Type B pancreatic cell (in vitro differentiated cells): ENCODE results near the gene FBXO30. TPM values are rescaled to one million over a fixed set of nuclear protein-coding genes. Genes with fewer than 3 reads are reported as not detected.

Source experiments
- DNase-seq: peaks from one replicate; pipeline ENCODE4 v3.0.0; 2021; ENCODE audit warnings: mixed read lengths; ENCODE audit not compliant: unreplicated experiment; ENCODE audit errors: extremely low spot score
- H3K27ac Mint-ChIP-seq: 2 replicates; pipeline ENCODE4 v1.8.0; 2021; ENCODE audit warnings: mild to moderate bottlenecking, mixed read lengths
- H3K27me3 Mint-ChIP-seq: 2 replicates; pipeline ENCODE4 v1.8.0; 2021; ENCODE audit warnings: mixed read lengths
- H3K36me3 Mint-ChIP-seq: 2 replicates; pipeline ENCODE4 v1.8.0; 2021; ENCODE audit warnings: mixed read lengths
- H3K4me1 Mint-ChIP-seq: one replicate; pipeline ENCODE4 v1.8.0; 2021; ENCODE audit warnings: mixed read lengths; ENCODE audit not compliant: unreplicated experiment
- H3K4me3 Mint-ChIP-seq: 2 replicates; pipeline ENCODE4 v1.8.0; 2021; ENCODE audit warnings: mild to moderate bottlenecking, mixed read lengths
- H3K9me3 Mint-ChIP-seq: 2 replicates; pipeline ENCODE4 v1.8.0; 2021; ENCODE audit warnings: mixed read lengths
- total RNA-seq: library from RNA; stranded (reverse); gene quantifications from 2 replicates; pipeline ENCODE4 v1.2.1, GENCODE V29; 2021; ENCODE audit warnings: low replicate concordance
- TF ChIP-seq, protein P1 (sequence below): fragments of 200-600 bp; sonication (generic); conservative IDR thresholded peaks from 2 replicates; pipeline ENCODE4 v1.5.0; 2021; ENCODE audit warnings: antibody characterized with exemption, mild to moderate bottlenecking

The FBXO30 gene
- total RNA-seq, 1 donor from 2014 or later = 11.6 TPM

- H3K9me3 Mint-ChIP-seq = no peaks in the 10 kb centered on the region
- H3K27me3 Mint-ChIP-seq = no peaks in the 10 kb centered on the region
- TF ChIP-seq, protein P1, sequence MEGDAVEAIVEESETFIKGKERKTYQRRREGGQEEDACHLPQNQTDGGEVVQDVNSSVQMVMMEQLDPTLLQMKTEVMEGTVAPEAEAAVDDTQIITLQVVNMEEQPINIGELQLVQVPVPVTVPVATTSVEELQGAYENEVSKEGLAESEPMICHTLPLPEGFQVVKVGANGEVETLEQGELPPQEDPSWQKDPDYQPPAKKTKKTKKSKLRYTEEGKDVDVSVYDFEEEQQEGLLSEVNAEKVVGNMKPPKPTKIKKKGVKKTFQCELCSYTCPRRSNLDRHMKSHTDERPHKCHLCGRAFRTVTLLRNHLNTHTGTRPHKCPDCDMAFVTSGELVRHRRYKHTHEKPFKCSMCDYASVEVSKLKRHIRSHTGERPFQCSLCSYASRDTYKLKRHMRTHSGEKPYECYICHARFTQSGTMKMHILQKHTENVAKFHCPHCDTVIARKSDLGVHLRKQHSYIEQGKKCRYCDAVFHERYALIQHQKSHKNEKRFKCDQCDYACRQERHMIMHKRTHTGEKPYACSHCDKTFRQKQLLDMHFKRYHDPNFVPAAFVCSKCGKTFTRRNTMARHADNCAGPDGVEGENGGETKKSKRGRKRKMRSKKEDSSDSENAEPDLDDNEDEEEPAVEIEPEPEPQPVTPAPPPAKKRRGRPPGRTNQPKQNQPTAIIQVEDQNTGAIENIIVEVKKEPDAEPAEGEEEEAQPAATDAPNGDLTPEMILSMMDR = no peak
- H3K4me1 Mint-ChIP-seq = no peaks in the 10 kb centered on the region
- no peak overlapping the region for H3K27ac Mint-ChIP-seq
- H3K4me3 Mint-ChIP-seq = no peak overlapping the region
- H3K36me3 Mint-ChIP-seq = no peaks in the 10 kb centered on the region
- no peak for DNase-seq
These were observed 14.5 kb upstream of the FBXO30 start for GRCh38 chr6:145829102-145829501.

DNA sequence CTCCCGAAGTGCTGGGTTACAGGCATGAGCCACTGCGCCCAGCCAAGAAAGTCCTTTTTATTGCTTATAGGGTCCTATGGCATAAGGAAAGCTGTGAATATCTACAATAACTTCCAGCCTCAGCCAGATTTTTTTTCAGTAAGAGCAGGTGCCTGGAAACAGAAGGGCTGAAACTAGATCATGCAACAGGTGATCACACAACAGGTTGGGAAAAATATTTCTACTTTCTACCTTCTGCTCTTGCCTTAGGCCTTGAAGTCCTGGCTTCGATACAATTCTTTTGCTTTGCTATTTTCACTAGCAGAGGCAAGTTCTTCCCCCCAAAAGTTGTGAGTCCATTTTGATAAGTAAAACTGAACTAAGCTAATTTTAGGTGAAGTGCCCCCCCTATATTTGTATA is 9.7 kb upstream of the FBXO30 start:
- DNase-seq = no peak
- no peaks in the 10 kb centered on the region for H3K36me3 Mint-ChIP-seq
- H3K27ac Mint-ChIP-seq = no peak overlapping the region
- no peaks in the 10 kb centered on the region for H3K4me1 Mint-ChIP-seq
- no peaks in the 10 kb centered on the region for H3K9me3 Mint-ChIP-seq
- no peak overlapping the region for H3K4me3 Mint-ChIP-seq
- no peaks in the 10 kb centered on the region for H3K27me3 Mint-ChIP-seq
- TF ChIP-seq, protein P1 = no peak

DNA sequence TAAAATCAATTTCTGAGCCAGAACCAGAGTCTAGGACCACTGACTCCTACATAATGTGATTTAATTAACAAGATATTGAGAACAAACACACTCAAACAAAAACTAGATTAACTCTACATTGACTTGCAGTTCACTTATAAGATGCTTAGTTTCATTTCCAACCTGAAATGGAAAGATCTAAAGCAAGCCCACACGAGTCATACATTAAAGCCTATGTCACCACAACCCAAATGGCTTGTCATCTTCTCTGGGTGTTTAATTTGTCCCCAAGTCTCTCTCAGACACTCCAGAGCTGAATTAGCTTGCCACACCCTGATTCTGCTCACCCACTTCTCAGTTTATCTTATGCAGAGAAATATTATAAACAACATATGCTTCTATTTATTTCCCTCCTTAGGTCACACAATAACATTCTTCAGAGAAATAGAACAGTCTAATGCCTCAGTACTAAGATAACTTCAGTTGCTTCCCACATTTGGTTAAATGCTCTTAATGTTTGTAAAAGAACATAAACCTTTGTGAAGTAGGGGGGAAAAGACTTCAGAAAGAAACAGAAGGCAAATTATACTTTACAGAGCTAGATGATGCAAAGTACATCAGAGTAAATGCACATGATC is 8.8 kb upstream of the FBXO30 start:
- TF ChIP-seq, protein P1 = no peak
- Mint-ChIP-seq H3K36me3 (no peaks in the 10 kb centered on the region), H3K9me3 (no peaks in the 10 kb centered on the region), H3K4me1 (no peaks in the 10 kb centered on the region), H3K27ac (no peak overlapping the region), H3K4me3 (no peak overlapping the region), H3K27me3 (no peaks in the 10 kb centered on the region)
- DNase-seq = no peak

- Mint-ChIP-seq H3K36me3 (no peaks in the 10 kb centered on the region), H3K4me1 (no peaks in the 10 kb centered on the region), H3K27me3 (no peaks in the 10 kb centered on the region), H3K27ac (no peak overlapping the region), H3K4me3 (no peak overlapping the region), H3K9me3 (no peaks in the 10 kb centered on the region)
- no peak for DNase-seq
- TF ChIP-seq, protein P1 = no peak
These were observed 7.9 kb upstream of the FBXO30 start for GRCh38 chr6:145822456-145822855.

- H3K36me3 Mint-ChIP-seq = no peaks in the 10 kb centered on the region
- H3K4me1 Mint-ChIP-seq = peaks cover 9% of the 10 kb centered on the region
- DNase-seq = no peak
These were observed 5.4 kb upstream of the FBXO30 start for GRCh38 chr6:145819994-145820393.

More at GRCh38 chr6:145819994-145820393, 5.4 kb upstream of the FBXO30 start:
- H3K27ac Mint-ChIP-seq = no peak overlapping the region
- H3K4me3 Mint-ChIP-seq = no peak overlapping the region
- TF ChIP-seq, protein P1 = no peak
- no peaks in the 10 kb centered on the region for H3K27me3 Mint-ChIP-seq
- no peaks in the 10 kb centered on the region for H3K9me3 Mint-ChIP-seq
